Psoas muscle (tissue), 8 donors: ENCODE data around the gene NVL. TPM values are rescaled to one million over a fixed set of nuclear protein-coding genes. Genes with fewer than 3 reads are reported as not detected.

Experiments used
- ATAC-seq, 4 donors: fragments of 200-7000 bp; cut with Tn5 transposase; one replicate each; pipeline ENCODE4 v1.9.1; 2020; ENCODE audit warnings: moderate library complexity in 3 of 4, mild to moderate bottlenecking in 2 of 4
- DNase-seq, 2 donors: peaks; one replicate each; pipeline ENCODE4 v3.0.0-alpha.2; 2020
- H3K27ac ChIP-seq: fragments of 200-600 bp; one replicate; pipeline ENCODE4 v1.8.0; 2022
- H3K27me3 ChIP-seq, 3 donors: fragments of 200-600 bp in 1 of 3; one replicate each; pipeline versions ENCODE4 v1.6.1 to v1.8.0; 2013 to 2022; ENCODE audit warnings: low read length in 2 of 3, mild to moderate bottlenecking in 2 of 3, moderate library complexity in 1 of 3; ENCODE audit not compliant: insufficient read depth in 3 of 3
- H3K36me3 ChIP-seq, 2 donors: fragments of 200-600 bp in 1 of 2; one replicate each; pipeline versions ENCODE4 v1.6.1 to v1.8.0; 2013 to 2022; ENCODE audit warnings: low read depth in 1 of 2, mild to moderate bottlenecking in 1 of 2, moderate library complexity in 1 of 2; ENCODE audit not compliant: insufficient read depth in 1 of 2
- H3K4me1 ChIP-seq: fragments of 200-600 bp; one replicate; pipeline ENCODE4 v1.8.0; 2022
- H3K4me3 ChIP-seq: fragments of 200-600 bp; one replicate; pipeline ENCODE4 v1.8.0; 2022; ENCODE audit warnings: mild to moderate bottlenecking
- H3K9me3 ChIP-seq: fragments of 200-600 bp; one replicate; pipeline ENCODE4 v1.8.0; 2022
- WGBS, 3 donors: extraction: QIAGEN DNeasy Blood & Tissue Kit; methylation state at CpG; one replicate each; pipeline versions ENCODE4 v1.1.6 to v1.1.7; 2013; 5-methylcytosine and 5-hydroxymethylcytosine counted together
- intact Hi-C, 2 donors: fragments of 100-400 bp; cut with DNase I; formaldehyde crosslinking; loops; one replicate each; pipeline versions ENCODE4 v1.11.0 to v1.14.2; 2022
- polyA plus RNA-seq, 3 donors: library from polyadenylated mRNA; stranded (reverse); fragments of 200-250 nt; gene quantifications; one replicate each; pipeline ENCODE4 v1.2.3, GENCODE V29; 2013
- total RNA-seq, 4 donors: library from RNA; stranded (reverse); fragmentation: NEBNext Ultra II Directional in 2 of 4; extraction: Animal tissue kit (Norgen Biotek cat#: 25700) in 2 of 4; gene quantifications; one replicate each; pipeline versions ENCODE4 v1.2.1 to v1.2.4, GENCODE V29; 2021 to 2023
- TF ChIP-seq, protein P1 (sequence below): fragments of 200-600 bp; IDR thresholded peaks from one replicate; pipeline ENCODE4 v1.8.0; 2022; ENCODE audit warnings: antibody characterized with exemption
- donor health status: healthy with polysubstance abuse.
- donor health status: DM: no; HTN: no; CAD: no; lungs with moderate emphysema.
- donor health status: Bipolar disorder and iron deficiency.
- donor health status: healthy.
- donor health status: DM: yes; HTN: yes; CAD: no.
- donor health status: DM: no; HTN: no; CAD: no.
- donor health status: DM: no; HTN: no; CAD: no.
- donor health status: DM: yes; HTN: yes; CAD: no.

The NVL gene
- total and polyA plus RNA-seq, 7 donors = 6.3 to 11.0 (median 8.2) TPM

DNA sequence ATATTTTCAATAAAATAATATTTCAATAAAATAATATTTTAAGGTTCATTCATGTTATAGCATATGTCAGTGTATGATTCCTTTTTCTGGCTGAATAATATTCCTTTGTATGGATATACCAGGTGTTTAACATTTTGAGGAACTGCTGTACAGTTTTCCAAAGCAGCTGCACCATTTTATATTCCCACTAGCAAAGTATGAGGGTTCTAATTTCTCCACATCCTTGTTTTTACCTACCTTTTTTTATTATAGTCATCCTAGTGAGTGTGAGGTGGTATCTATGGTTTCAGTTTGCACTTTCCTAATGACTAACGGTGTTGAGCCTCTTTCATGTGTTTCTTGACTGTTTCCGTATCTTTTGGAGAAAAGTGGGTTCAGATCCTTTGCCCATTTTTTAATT is 141.7 kb downstream of the NVL start:
- WGBS, 3 donors = 95 to 100% (median 97%) methylated on average over 2 of the region's 2 CpGs
- intact Hi-C loops = no loop called here
- no peak overlapping the region for H3K27ac ChIP-seq
- no peaks in the 10 kb centered on the region for H3K9me3 ChIP-seq
- H3K27me3 ChIP-seq = no peaks in the 10 kb centered on the region
- no peak for ATAC-seq
- DNase-seq = no peak
- peaks cover 13% of the 10 kb centered on the region for H3K4me1 ChIP-seq
- H3K4me3 ChIP-seq = no peak overlapping the region
- TF ChIP-seq, protein P1, sequence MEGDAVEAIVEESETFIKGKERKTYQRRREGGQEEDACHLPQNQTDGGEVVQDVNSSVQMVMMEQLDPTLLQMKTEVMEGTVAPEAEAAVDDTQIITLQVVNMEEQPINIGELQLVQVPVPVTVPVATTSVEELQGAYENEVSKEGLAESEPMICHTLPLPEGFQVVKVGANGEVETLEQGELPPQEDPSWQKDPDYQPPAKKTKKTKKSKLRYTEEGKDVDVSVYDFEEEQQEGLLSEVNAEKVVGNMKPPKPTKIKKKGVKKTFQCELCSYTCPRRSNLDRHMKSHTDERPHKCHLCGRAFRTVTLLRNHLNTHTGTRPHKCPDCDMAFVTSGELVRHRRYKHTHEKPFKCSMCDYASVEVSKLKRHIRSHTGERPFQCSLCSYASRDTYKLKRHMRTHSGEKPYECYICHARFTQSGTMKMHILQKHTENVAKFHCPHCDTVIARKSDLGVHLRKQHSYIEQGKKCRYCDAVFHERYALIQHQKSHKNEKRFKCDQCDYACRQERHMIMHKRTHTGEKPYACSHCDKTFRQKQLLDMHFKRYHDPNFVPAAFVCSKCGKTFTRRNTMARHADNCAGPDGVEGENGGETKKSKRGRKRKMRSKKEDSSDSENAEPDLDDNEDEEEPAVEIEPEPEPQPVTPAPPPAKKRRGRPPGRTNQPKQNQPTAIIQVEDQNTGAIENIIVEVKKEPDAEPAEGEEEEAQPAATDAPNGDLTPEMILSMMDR = no peak
- H3K36me3 ChIP-seq = peaks cover 5 to 41% of the 10 kb centered on the region in 2 donors

- Histone ChIP-seq H3K4me3 (peak overlapping the region; percentile 80), H3K9me3 (no peaks in the 10 kb centered on the region), H3K27ac (no peak overlapping the region), H3K36me3 (peaks cover 0 to 10% of the 10 kb centered on the region in 2 donors), H3K27me3 (no peaks in the 10 kb centered on the region), H3K4me1 (peaks cover 13% of the 10 kb centered on the region)
- TF ChIP-seq, protein P1 = no peak
- ATAC-seq = no peak
- intact Hi-C loops = no loop called here
- WGBS, 3 donors = 58 to 74% (median 73%) methylated on average over 8 of the region's 8 CpGs
- no peak for DNase-seq
These were observed 144.8 kb downstream of the NVL start for GRCh38 chr1:224185208-224185607.

GRCh38 chr1:224183591-224184312 is 146.2 kb downstream of the NVL start:
- ATAC-seq = peak; percentile 77 to 85 (median 83)
- Histone ChIP-seq H3K36me3 (no peaks in the 10 kb centered on the region), H3K4me3 (peak overlapping the region; percentile 80), H3K27ac (peak overlapping the region; percentile 97), H3K9me3 (no peaks in the 10 kb centered on the region), H3K4me1 (peaks cover 13% of the 10 kb centered on the region), H3K27me3 (no peaks in the 10 kb centered on the region)
- TF ChIP-seq, protein P1 = no peak
- peak; percentile 65 to 78 for DNase-seq
- intact Hi-C loops = no loop called here
- 0 to 1% (median 1%) methylated on average over 32 to 53 of the region's 53 CpGs for WGBS, 3 donors

DNA sequence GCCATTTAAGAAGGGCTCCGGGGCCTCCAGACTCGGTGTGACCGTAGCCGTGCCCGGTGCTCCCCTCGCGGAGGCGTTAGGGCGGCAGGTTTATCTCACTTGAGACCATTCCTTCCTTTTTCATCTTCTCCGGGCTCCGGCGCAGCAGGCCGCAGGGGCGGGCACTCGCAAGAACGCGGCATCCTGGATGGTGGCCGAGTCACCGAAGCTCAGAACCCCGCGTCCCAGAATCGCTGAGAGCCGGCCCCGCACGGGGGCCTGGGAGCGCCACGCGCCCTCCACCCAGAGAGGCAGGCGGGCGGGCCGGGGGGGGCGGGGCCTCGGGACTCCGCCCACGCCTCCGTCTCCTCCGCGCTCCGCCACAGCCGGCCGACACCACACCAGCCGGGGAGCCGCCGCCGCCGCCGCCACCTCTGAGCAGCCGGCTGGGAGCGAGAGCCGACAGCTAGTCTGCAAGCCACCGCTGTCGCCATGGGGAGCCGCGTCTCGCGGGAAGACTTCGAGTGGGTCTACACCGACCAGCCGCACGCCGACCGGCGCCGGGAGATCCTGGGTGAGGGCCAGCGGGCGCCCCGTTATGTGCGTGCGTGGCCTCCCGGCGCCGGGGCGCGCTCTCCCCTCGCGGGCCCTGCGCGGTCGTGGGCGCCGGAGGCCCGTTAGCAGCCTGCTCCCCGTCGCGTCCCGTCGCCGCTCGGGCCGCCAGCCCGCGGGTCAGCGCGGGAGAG is 146.9 kb downstream of the NVL start, which contains the start of gene DEGS1:
DEGS1 (plus strand) TSS at position 375 of the 725 bp plus-strand sequence; CDS start at position 472, 97 bp downstream.
- intact Hi-C loops = no loop called here
- TF ChIP-seq, protein P1 = no peak
- H3K4me1 ChIP-seq = peaks cover 13% of the 10 kb centered on the region
- peak within 1 kb of the TSS; percentile 80 for H3K4me3 ChIP-seq
- H3K36me3 ChIP-seq = no peaks in the 10 kb centered on the region
- no peaks in the 10 kb centered on the region for H3K9me3 ChIP-seq
- peak; percentile 91 to 95 (median 93) for ATAC-seq
- peak within 1 kb of the TSS; percentile 97 for H3K27ac ChIP-seq
- WGBS, 3 donors = 0 to 1% (median 0%) methylated on average over 52 to 94 of the region's 94 CpGs
- H3K27me3 ChIP-seq = no peaks in the 10 kb centered on the region
- peak; percentile 81 to 88 for DNase-seq
